ENCODE results near the gene UNC79.

UNC79 gene

DNA sequence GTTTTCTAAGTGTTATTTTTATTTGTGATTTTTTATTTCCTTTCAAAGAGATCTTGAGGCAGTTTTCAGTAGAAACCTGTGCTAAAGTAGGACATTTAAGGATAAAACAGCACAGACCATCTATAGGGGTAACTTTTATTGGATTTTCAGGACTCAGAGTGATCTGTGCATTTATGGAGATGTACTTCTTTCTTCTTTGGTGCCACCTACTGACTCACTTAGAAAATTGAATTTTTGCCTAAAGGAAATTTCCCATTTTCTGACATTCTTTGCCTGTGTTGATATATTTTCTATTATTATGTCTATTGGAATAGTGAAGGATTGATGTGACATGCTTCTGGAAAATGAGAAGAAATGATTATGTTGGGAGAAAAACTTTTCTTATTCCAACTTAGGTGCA is 113.0 kb downstream of the UNC79 start:
- TF ChIP-seq, protein P1, sequence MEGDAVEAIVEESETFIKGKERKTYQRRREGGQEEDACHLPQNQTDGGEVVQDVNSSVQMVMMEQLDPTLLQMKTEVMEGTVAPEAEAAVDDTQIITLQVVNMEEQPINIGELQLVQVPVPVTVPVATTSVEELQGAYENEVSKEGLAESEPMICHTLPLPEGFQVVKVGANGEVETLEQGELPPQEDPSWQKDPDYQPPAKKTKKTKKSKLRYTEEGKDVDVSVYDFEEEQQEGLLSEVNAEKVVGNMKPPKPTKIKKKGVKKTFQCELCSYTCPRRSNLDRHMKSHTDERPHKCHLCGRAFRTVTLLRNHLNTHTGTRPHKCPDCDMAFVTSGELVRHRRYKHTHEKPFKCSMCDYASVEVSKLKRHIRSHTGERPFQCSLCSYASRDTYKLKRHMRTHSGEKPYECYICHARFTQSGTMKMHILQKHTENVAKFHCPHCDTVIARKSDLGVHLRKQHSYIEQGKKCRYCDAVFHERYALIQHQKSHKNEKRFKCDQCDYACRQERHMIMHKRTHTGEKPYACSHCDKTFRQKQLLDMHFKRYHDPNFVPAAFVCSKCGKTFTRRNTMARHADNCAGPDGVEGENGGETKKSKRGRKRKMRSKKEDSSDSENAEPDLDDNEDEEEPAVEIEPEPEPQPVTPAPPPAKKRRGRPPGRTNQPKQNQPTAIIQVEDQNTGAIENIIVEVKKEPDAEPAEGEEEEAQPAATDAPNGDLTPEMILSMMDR (IDR thresholded peaks at IDR 0.05; ENCODE audit: control insufficient read depth, extremely low read depth, insufficient read depth): peak; percentile 54
- DNase-seq (ENCODE audit: low read depth): no peak
- no peak overlapping the region for H3K4me3 ChIP-seq (ENCODE audit: low read depth, low read length)

DNA sequence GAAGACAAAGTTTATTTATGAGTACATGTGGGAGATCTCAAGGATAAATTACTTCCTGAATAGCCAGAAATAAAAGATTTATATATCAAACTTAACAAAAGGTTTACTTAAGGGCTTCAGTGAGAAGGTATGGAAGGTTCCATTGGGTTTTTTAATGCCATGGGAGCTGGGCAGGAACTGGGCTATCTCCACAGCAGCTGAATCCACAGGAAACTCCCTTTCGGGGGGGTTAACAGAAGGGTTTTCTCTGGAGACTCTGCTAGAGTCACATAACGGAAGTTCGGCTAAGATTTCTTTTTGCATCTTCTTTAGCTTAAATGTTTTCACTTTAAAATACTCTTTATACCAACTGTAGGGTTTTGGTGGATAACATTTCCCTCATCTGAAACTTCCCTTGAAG is 113.5 kb downstream of the UNC79 start:
- TF ChIP-seq, protein P1 (IDR thresholded peaks at IDR 0.05; ENCODE audit: control insufficient read depth, extremely low read depth, insufficient read depth): no peak
- H3K4me3 ChIP-seq (ENCODE audit: low read depth, low read length): no peak overlapping the region
- DNase-seq (ENCODE audit: low read depth): no peak

DNA sequence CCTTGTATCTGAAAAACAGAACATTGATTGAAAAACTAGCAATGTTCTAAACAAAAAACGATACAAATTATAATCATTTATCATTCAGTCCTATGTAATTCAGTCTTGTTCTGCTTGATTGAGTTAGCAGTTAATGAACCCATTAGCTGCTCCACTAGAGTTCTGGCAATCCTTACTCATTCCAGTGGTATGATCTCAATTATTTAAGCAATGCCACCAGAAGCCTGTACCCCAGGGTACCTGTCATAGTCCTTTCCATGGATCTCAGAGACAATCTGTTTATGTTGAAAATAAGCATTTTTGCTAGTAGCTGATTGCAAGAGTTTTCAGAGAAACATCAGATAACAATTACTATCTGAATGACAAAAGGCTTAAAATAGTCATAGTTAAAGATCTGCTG is 115.9 kb downstream of the UNC79 start:
- TF ChIP-seq, protein P1 (IDR thresholded peaks at IDR 0.05; ENCODE audit: control insufficient read depth, extremely low read depth, insufficient read depth): no peak
- no peak for DNase-seq (ENCODE audit: low read depth)
- H3K4me3 ChIP-seq (ENCODE audit: low read depth, low read length): no peak overlapping the region

DNA sequence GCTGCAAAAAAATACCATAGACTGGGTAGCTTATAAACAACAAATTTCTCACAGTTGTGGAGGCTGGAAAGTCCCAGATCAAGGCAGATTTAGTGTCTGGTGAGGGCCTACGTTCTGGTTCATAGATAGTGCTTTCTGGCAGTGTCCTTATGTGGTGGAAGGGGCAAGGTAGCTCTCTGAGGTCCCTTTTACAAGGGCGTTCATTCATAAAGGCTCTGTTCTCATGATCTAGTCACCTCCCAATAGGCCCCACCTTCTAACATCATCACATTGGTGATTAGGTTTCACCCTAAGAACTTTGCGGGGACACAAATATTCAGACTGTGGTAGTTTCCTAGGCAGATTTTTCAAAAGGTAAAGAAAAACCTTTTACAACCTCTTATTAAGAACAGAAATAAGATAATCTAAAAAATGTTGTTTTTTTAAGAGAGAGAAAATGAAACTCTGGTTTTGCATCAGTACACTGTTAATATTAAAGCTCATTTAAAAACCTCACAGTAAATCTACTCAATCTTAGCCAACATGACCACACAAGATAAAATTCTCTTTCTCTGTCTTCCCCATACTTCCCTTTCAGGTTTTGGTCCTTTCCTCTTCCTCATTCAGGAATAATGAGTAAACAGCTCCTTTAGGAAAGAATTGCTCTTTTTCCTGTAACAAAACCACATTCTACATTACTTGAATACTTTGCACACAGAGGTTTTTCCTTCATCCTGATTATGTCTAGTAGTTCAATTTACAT is 117.5 kb downstream of the UNC79 start:
- TF ChIP-seq, protein P1 (IDR thresholded peaks at IDR 0.05; ENCODE audit: control insufficient read depth, extremely low read depth, insufficient read depth): no peak
- no peak for DNase-seq (ENCODE audit: low read depth)
- no peak overlapping the region for H3K4me3 ChIP-seq (ENCODE audit: low read depth, low read length)

DNA sequence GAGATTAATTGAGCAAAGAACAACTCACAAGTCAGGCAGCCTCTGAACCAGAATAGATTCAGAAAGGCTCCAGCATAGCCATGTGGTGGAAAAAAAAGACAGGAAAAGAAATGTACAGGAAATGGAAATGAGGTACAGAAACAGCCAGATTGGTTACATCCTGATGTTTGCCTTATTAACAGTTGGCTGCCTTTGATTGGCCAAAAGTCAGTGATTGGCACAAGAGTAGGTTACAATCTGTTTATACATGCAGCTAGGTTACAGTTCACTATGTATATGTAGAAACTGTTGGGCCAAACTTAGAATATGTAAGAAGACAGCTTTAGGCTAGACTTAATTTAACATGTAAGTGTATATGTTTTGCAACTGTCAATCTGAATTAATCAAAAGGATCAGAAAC is 118.9 kb downstream of the UNC79 start:
- DNase-seq (ENCODE audit: low read depth): peak; percentile 10
- no peak overlapping the region for H3K4me3 ChIP-seq (ENCODE audit: low read depth, low read length)
- TF ChIP-seq, protein P1 (IDR thresholded peaks at IDR 0.05; ENCODE audit: control insufficient read depth, extremely low read depth, insufficient read depth): no peak

DNA sequence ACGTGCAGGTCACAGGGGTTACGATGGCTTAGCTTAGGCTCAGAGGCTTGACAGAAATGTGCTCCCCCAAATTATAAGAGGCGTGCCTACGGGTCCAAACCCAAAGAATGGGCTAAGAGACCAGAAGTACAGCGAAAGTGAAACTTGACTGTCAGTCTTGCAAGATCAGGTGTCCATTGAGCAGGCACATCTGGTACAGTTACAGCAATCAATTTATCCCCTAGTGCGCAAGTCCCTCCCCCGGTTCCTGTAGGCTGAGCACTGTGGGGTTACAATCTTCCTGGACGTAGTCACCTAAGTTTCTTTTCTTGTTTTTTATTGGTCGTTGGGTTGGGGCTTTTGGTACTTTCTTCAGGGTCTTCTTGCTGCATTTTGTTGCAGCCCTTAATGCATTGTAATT is 134.2 kb downstream of the UNC79 start:
- DNase-seq (ENCODE audit: low read depth): no peak
- H3K4me3 ChIP-seq (ENCODE audit: low read depth, low read length): no peak overlapping the region
- TF ChIP-seq, protein P1 (IDR thresholded peaks at IDR 0.05; ENCODE audit: control insufficient read depth, extremely low read depth, insufficient read depth): no peak
